ENCODE results near the gene PTPRN2. TPM values are rescaled to one million over a fixed set of nuclear protein-coding genes. Genes with fewer than 3 reads are reported as not detected.
A peak's percentile ranks its signal among the peaks of the same experiment; 100 is the strongest.
"Not testable (repeated sequence)": the region's sequence is repeated elsewhere in the genome, so short reads cannot be mapped to it uniquely, and the experiment has no call there.

PTPRN2 gene
- total RNA-seq (2014; rRNA removed; shearing (Covaris generic)): 1.2 and 2.1 TPM in 2 replicates

GRCh38 chr7:158587162-158588084, at the start of gene PTPRN2:
PTPRN2 (minus strand) TSS chr7:158587823.
- peaks cover 10% of the 10 kb centered on the region; the same call in 1 of the 2 replicates for H3K27me3 ChIP-seq (replicated peaks)
- H3K36me3 ChIP-seq: no peaks in the 10 kb centered on the region
- no peak within 1 kb of the TSS for H3K27ac ChIP-seq
- H3K4me1 ChIP-seq (replicated peaks): no peaks in the 10 kb centered on the region; the same call in 1 of the 2 replicates
- no peaks in the 10 kb centered on the region for H3K9me3 ChIP-seq (replicated peaks)
- DNase-seq (ENCODE audit: low read depth in 1 of 2, low spot score in 2 of 2): peak in 1 of 2 experiments; percentile 57
- peak within 1 kb of the TSS; percentile 35 for H3K4me3 ChIP-seq

GRCh38 chr7:158633055-158633956, 45.7 kb upstream of the PTPRN2 start:
- Histone ChIP-seq H3K27me3 (replicated peaks) (no peaks in the 10 kb centered on the region), H3K9me3 (replicated peaks) (no peaks in the 10 kb centered on the region), H3K27ac (no peak overlapping the region), H3K36me3 (peaks cover 72% of the 10 kb centered on the region), H3K4me3 (no peak overlapping the region), H3K4me1 (replicated peaks) (0 out of 2 replicates have a peak, but pooled peaks cover 3% of the 10 kb centered on the region)
- no peak for DNase-seq (ENCODE audit: low read depth in 1 of 2, low spot score in 2 of 2)

GRCh38 chr7:158631574-158632195, 44.1 kb upstream of the PTPRN2 start:
- H3K4me3 ChIP-seq: no peak overlapping the region
- no peak for DNase-seq (ENCODE audit: low read depth in 1 of 2, low spot score in 2 of 2)
- no peaks in the 10 kb centered on the region for H3K27me3 ChIP-seq (replicated peaks)
- H3K9me3 ChIP-seq (replicated peaks): no peaks in the 10 kb centered on the region
- H3K27ac ChIP-seq: no peak overlapping the region
- peaks cover 74% of the 10 kb centered on the region for H3K36me3 ChIP-seq
- H3K4me1 ChIP-seq (replicated peaks): 0 out of 2 replicates have a peak, but pooled peaks cover 3% of the 10 kb centered on the region

GRCh38 chr7:158626289-158626688, 38.7 kb upstream of the PTPRN2 start:
- DNase-seq (ENCODE audit: low read depth in 1 of 2, low spot score in 2 of 2); H3K27ac ChIP-seq; H3K4me1 ChIP-seq (replicated peaks); H3K9me3 ChIP-seq (replicated peaks); H3K4me3 ChIP-seq; H3K27me3 ChIP-seq (replicated peaks): not testable (repeated sequence)
- peaks cover 63% of the 10 kb centered on the region for H3K36me3 ChIP-seq

- Histone ChIP-seq H3K9me3 (replicated peaks) (no peaks in the 10 kb centered on the region), H3K36me3 (peaks cover 47% of the 10 kb centered on the region), H3K4me1 (replicated peaks) (peaks cover 20% of the 10 kb centered on the region), H3K27ac (no peak overlapping the region), H3K4me3 (no peak overlapping the region), H3K27me3 (replicated peaks) (no peaks in the 10 kb centered on the region)
- no peak for DNase-seq (ENCODE audit: low read depth in 1 of 2, low spot score in 2 of 2)
These were observed 35.6 kb upstream of the PTPRN2 start for GRCh38 chr7:158623241-158623640.

- peaks cover 43% of the 10 kb centered on the region for H3K4me1 ChIP-seq (replicated peaks)
- peaks cover 29% of the 10 kb centered on the region for H3K36me3 ChIP-seq
- H3K9me3 ChIP-seq (replicated peaks): no peaks in the 10 kb centered on the region
- DNase-seq (ENCODE audit: low read depth in 1 of 2, low spot score in 2 of 2): no peak
- no peaks in the 10 kb centered on the region for H3K27me3 ChIP-seq (replicated peaks)
- no peak overlapping the region for H3K4me3 ChIP-seq
- no peak overlapping the region for H3K27ac ChIP-seq
These were observed 33.3 kb upstream of the PTPRN2 start for GRCh38 chr7:158620839-158621441.

GRCh38 chr7:158620418-158620817, 32.8 kb upstream of the PTPRN2 start:
- peaks cover 48% of the 10 kb centered on the region for H3K4me1 ChIP-seq (replicated peaks)
- peaks cover 24% of the 10 kb centered on the region for H3K36me3 ChIP-seq
- H3K27me3 ChIP-seq (replicated peaks): no peaks in the 10 kb centered on the region
- H3K4me3 ChIP-seq: no peak overlapping the region
- DNase-seq (ENCODE audit: low read depth in 1 of 2, low spot score in 2 of 2): no peak
- H3K9me3 ChIP-seq (replicated peaks): no peaks in the 10 kb centered on the region
- no peak overlapping the region for H3K27ac ChIP-seq

- DNase-seq (ENCODE audit: low read depth in 1 of 2, low spot score in 2 of 2): no peak
These were observed 31.1 kb upstream of the PTPRN2 start for GRCh38 chr7:158618745-158619140.

GRCh38 chr7:158617737-158618128, 30.1 kb upstream of the PTPRN2 start:
- Histone ChIP-seq H3K9me3 (replicated peaks) (no peaks in the 10 kb centered on the region), H3K4me1 (replicated peaks) (peaks cover 62% of the 10 kb centered on the region), H3K27me3 (replicated peaks) (no peaks in the 10 kb centered on the region), H3K27ac (peak overlapping the region; percentile 98), H3K36me3 (peaks cover 25% of the 10 kb centered on the region), H3K4me3 (no peak overlapping the region)
- DNase-seq (ENCODE audit: low read depth in 1 of 2, low spot score in 2 of 2): peak; percentile 96 to 97

More at GRCh38 chr7:158618745-158619140, 31.1 kb upstream of the PTPRN2 start:
- H3K9me3 ChIP-seq (replicated peaks): no peaks in the 10 kb centered on the region
- peaks cover 62% of the 10 kb centered on the region for H3K4me1 ChIP-seq (replicated peaks)
- peak overlapping the region; percentile 98 for H3K27ac ChIP-seq
- H3K4me3 ChIP-seq: no peak overlapping the region
- no peaks in the 10 kb centered on the region for H3K27me3 ChIP-seq (replicated peaks)
- peaks cover 26% of the 10 kb centered on the region; the same call in 1 of the 2 replicates for H3K36me3 ChIP-seq

- Histone ChIP-seq H3K4me3 (no peak overlapping the region), H3K4me1 (replicated peaks) (peaks cover 62% of the 10 kb centered on the region), H3K27me3 (replicated peaks) (no peaks in the 10 kb centered on the region), H3K27ac (0 out of 2 replicates have a peak overlapping the region, but pooled peaks have one; percentile 98), H3K36me3 (peaks cover 24% of the 10 kb centered on the region), H3K9me3 (replicated peaks) (no peaks in the 10 kb centered on the region)
- DNase-seq (ENCODE audit: low read depth in 1 of 2, low spot score in 2 of 2): no peak
These were observed 28.4 kb upstream of the PTPRN2 start for GRCh38 chr7:158616050-158616449.

GRCh38 chr7:158614700-158615099, 27.1 kb upstream of the PTPRN2 start:
- DNase-seq (ENCODE audit: low read depth in 1 of 2, low spot score in 2 of 2): peak in 1 of 2 experiments; percentile 42
- Histone ChIP-seq H3K27ac (peak overlapping the region; percentile 42), H3K9me3 (replicated peaks) (no peaks in the 10 kb centered on the region), H3K36me3 (peaks cover 24% of the 10 kb centered on the region), H3K4me1 (replicated peaks) (peaks cover 57% of the 10 kb centered on the region), H3K4me3 (no peak overlapping the region), H3K27me3 (replicated peaks) (no peaks in the 10 kb centered on the region)

- peaks cover 44% of the 10 kb centered on the region for H3K4me1 ChIP-seq (replicated peaks)
- no peak overlapping the region for H3K4me3 ChIP-seq
- no peaks in the 10 kb centered on the region for H3K27me3 ChIP-seq (replicated peaks)
- H3K36me3 ChIP-seq: peaks cover 17% of the 10 kb centered on the region
- H3K27ac ChIP-seq: no peak overlapping the region
- DNase-seq (ENCODE audit: low read depth in 1 of 2, low spot score in 2 of 2): no peak
- H3K9me3 ChIP-seq (replicated peaks): no peaks in the 10 kb centered on the region
These were observed 25.9 kb upstream of the PTPRN2 start for GRCh38 chr7:158613481-158613880.

- no peaks in the 10 kb centered on the region for H3K9me3 ChIP-seq (replicated peaks)
- H3K4me1 ChIP-seq (replicated peaks): peaks cover 35% of the 10 kb centered on the region
- no peak overlapping the region for H3K27ac ChIP-seq
- DNase-seq (ENCODE audit: low read depth in 1 of 2, low spot score in 2 of 2): no peak
- peaks cover 26% of the 10 kb centered on the region for H3K36me3 ChIP-seq
- H3K27me3 ChIP-seq (replicated peaks): no peaks in the 10 kb centered on the region
- H3K4me3 ChIP-seq: no peak overlapping the region
These were observed 24.9 kb upstream of the PTPRN2 start for GRCh38 chr7:158612546-158612945.
